Measurements from ENCODE around the gene VPS8.

GRCh38 chr3:184914628-184915027 is 102.7 kb downstream of the VPS8 start:
- TF ChIP-seq, protein P1, sequence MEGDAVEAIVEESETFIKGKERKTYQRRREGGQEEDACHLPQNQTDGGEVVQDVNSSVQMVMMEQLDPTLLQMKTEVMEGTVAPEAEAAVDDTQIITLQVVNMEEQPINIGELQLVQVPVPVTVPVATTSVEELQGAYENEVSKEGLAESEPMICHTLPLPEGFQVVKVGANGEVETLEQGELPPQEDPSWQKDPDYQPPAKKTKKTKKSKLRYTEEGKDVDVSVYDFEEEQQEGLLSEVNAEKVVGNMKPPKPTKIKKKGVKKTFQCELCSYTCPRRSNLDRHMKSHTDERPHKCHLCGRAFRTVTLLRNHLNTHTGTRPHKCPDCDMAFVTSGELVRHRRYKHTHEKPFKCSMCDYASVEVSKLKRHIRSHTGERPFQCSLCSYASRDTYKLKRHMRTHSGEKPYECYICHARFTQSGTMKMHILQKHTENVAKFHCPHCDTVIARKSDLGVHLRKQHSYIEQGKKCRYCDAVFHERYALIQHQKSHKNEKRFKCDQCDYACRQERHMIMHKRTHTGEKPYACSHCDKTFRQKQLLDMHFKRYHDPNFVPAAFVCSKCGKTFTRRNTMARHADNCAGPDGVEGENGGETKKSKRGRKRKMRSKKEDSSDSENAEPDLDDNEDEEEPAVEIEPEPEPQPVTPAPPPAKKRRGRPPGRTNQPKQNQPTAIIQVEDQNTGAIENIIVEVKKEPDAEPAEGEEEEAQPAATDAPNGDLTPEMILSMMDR (IDR thresholded peaks at IDR 0.05; ENCODE audit: insufficient read depth, low read length) = no peak
- TF ChIP-seq, protein P2, sequence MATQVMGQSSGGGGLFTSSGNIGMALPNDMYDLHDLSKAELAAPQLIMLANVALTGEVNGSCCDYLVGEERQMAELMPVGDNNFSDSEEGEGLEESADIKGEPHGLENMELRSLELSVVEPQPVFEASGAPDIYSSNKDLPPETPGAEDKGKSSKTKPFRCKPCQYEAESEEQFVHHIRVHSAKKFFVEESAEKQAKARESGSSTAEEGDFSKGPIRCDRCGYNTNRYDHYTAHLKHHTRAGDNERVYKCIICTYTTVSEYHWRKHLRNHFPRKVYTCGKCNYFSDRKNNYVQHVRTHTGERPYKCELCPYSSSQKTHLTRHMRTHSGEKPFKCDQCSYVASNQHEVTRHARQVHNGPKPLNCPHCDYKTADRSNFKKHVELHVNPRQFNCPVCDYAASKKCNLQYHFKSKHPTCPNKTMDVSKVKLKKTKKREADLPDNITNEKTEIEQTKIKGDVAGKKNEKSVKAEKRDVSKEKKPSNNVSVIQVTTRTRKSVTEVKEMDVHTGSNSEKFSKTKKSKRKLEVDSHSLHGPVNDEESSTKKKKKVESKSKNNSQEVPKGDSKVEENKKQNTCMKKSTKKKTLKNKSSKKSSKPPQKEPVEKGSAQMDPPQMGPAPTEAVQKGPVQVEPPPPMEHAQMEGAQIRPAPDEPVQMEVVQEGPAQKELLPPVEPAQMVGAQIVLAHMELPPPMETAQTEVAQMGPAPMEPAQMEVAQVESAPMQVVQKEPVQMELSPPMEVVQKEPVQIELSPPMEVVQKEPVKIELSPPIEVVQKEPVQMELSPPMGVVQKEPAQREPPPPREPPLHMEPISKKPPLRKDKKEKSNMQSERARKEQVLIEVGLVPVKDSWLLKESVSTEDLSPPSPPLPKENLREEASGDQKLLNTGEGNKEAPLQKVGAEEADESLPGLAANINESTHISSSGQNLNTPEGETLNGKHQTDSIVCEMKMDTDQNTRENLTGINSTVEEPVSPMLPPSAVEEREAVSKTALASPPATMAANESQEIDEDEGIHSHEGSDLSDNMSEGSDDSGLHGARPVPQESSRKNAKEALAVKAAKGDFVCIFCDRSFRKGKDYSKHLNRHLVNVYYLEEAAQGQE (IDR thresholded peaks at IDR 0.05; ENCODE audit: insufficient replicate concordance, low read depth) = no peak
- no peak for TF ChIP-seq POLR2AphosphoS5 (IDR thresholded peaks at IDR 0.05; ENCODE audit: low read depth)
